ENCODE data around the gene KDSR.
"Not testable (repeated sequence)": the region's sequence is repeated elsewhere in the genome, so short reads cannot be mapped to it uniquely, and the experiment has no call there.

KDSR gene

DNA sequence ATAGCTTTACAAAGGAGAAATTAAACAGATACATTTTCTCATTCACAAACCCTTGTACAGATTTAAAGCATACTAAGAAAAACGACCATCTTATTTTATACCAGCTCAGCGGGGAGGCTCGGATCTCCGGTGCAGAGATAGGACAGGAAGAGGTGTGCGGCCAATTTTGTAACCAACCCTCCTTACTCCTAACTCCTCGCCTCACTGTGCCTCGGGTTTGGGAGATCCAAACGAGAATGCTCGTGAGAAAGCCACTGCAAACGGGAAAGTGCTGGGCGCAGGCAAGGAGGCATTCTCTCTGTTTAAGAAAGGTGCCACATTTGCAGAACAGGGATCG, 1.2 kb downstream of the KDSR start:
- peak in 1 of 2 experiments; percentile 42 for DNase-seq

DNA sequence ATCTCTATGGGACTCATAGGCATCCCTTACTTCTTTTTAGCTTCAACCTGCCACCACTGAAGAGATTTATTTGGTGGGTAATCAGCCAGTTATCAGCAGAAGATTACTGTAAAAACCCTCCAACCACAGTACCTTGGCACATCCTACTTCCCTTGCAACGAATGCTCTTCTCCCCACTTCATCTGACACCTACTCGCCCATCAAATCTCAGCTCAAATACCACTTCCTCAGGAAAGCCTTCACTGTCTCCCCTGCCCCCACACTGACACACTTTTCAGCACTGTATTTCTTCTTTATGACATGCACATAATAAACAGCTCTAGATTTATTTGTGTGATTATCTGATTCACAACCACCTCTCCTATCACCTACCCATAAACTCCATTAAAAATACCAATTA, 3.1 kb downstream of the KDSR start:
- DNase-seq: no peak

DNA sequence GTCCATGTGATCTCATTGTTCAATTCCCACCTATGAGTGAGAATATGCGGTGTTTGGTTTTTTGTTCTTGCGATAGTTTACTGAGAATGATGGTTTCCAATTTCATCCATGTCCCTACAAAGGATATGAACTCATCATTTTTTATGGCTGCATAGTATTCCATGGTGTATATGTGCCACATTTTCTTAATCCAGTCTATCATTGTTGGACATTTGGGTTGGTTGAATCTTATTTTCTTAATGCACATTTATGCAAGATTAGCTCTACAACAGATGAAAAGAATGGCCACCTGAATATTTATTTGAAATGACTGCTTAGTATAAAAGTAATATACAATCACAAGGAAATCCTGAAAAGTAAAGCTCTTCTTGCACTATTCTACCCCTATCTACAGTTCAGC, 3.6 kb downstream of the KDSR start:
- not testable (repeated sequence) for DNase-seq

DNA sequence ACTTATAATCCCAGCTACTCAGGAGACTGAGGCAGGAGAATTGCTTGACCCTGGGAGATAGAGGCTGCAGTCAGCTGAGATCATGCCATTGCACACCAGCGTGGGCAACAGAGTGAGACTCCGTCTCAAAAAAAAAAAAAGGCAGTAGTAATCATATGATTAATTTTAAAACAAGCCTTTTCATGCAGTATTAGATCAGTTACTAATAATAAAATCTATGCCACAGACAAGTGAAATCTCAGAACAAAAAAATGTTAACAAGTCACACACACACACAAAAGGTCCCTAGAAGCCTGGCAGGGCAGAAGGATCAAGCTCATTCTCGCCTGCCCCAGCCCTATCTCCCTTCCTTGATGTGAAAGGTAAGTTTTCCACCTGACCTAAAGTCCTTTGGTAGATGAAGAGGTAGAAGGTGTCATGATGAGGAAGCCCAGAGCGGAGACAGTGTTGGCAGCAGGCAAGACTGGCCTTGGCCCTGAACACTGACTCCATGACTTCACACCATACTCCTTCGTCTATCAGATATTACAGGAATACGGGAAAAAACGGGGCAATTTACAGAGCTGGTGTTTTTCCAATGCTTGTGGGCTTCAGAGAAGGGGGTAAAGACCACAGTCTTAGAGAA, 10.6 kb downstream of the KDSR start:
- DNase-seq: no peak

DNA sequence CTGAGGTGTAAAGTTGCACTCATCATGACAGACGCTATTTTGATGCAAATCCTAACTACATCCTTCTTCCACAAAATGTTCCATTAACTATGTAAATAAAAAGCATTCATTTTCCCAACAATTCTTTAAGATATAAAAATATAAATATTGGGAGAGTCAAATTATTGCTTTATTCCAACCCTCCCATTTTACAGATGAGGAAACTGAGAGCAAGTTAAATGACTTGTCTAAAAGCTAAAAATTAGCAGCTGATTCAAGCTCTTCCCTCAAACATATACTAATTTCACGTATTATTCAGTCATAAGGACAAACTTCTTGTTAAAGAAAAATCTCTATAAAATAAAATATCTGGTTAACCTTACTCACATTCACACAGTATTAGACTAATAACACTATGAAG, 16.8 kb downstream of the KDSR start:
- DNase-seq: no peak

DNA sequence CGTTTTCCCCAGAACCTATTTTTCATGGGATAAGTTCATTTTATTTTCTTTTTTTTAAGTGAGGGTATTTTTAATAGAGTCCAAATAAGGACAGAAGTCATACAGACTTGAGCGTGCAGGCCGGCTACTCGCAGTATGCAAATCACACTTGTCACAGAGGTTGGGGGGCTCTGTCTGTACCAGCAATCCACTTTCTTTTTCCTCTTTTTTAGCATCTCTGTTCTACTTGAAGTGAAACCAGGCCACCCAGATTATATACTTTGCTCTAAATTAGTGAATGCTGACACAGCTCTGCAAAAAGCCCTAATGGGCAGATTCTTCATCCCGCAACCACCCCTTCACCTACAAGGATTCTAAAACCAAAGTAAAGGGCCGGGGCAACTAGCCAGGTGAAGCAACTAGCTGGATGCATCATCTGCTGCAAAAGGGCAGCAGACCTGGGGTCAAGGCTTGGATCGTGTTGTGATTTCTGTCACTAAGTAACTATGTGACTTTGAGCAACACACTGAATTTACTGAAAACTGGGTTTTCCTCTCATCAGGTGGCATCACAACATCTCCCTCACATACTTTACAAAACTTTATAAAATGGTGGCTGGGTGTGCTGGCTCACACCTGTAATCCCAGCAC, 18.4 kb downstream of the KDSR start:
- no peak for DNase-seq

DNA sequence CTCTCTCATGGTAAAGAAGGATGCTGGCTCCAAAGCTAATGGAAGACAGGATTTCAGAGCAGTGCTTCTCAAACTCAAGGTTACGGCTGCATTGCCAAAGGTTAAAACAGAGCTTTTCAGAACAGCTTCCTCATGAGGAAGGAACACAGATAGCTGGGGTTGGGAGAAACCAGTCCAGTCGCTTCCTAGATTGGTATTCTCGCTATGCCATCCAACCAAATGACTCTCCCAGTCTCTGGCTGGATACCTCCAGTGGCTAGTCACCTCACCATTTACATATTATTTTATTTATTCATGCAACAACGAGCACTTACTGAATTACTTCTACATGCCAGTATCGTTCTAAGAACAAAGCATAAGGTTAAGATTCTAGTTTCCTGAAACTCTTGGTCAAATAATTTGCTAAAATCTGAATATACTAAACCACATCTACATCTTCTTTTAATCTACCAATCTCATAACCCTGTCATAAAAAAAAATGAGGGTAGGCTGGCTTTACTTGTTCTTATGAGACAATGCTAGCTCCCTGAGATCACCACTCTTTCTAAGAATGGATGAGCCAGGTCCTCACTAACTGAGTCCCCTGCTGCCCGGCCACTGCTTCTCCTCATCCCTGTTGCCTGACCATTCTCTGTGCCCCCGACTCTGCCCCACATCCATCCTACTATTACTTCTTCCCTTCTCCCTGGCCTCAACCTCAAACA, 20.4 kb downstream of the KDSR start:
- no peak for DNase-seq

DNA sequence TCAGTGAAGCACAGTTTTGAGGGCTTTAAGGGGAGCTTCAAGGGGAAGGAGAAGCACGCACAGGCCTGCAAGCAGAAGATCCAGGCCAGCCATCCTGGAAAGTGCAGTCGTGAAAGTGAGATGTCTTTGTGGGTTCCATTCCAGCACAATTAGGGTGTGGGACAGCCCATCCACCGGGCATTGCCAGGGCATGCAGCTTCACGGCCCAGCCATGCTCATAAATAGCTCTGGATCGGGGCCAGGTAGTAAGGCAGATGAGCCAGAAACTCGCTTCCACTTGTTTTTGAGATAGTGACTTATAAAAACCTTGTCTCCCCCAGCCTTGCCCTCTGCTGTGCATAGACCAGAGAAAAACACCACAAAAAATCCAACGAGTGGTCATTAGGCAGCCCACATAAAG, 21.0 kb downstream of the KDSR start:
- no peak for DNase-seq

DNA sequence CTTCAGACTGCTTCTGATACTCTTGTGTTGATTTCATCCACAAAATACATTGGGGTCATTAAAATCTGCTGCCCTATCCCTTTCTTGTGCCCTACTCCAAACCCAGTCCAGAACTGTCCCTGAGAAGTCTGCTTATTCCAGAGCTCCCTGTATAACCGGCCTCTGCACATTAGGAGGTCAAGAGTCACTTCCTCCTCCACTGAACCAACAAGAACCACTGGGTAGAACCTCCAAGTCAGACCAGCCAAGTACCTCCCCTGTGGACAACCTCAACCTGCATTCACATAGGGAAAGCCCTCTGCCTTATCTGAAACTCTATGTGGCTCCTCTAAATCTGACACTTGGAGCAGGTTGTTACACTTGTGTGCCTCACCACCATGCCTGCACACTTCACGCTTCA, 22.1 kb downstream of the KDSR start:
- DNase-seq: no peak

DNA sequence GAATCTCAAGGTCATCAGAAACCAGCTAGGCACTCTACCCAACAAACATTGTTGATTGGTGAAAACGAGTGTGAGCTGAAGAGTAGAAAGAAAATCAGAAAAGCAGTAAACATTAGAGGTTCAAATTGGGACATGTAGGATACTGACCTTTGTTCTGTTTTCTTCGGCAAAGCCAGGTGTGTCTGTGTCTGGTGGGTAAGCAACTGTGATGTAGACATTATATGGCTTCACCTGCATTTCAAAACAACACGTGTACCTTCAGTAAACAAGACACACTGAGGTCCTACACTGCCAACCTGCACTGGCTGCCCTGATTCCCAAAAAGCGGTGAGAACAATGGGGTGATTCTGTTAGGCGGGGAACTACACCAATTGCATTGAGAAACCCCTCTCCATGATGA, 22.7 kb downstream of the KDSR start:
- DNase-seq: no peak

DNA sequence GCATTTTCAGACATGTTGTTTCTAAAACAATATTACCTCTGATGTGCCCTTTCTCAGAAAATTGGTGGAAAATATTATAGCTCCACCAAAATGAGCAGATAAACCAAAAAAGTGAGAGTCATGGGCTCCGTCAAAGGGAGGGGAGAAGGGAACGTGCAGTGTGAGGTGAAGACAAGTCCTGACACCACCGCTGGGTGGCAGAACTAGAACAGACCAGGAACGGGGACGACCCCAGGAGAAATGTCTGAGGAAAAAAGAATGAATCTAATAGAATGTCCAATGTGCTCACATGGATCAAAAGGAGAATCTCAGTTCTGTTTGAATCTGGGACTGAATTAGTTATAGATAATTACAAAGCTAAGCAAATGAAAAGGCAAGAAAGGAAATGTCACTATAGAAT, 24.8 kb downstream of the KDSR start:
- peak in 1 of 2 experiments; percentile 27 for DNase-seq

DNA sequence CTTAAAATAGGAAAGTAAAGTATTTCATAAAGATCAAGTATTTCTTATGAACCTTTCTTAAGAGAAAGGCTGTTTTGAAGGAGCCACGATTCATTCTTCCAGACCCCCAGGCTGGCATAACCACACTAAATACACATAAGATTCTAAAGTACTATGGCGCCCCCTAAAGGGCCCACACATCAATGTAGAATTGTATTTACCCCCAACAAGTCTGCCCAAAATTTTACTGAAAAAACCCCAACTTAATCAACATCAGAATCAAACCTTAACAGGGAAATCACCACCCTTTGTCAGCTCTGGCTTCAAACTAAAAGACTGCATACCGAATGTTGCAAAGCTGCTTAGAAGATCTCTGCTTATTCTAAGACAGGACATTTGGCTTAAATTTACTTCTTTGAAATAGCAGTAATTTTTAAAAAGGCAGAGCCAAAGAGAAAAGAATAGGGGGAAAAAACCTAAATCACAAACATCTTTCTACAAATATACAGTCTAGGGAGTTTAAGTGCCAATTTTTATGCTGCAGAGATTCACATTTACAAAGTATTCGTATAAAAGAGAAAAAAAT, 27.0 kb downstream of the KDSR start:
- peak; percentile 32 to 57 for DNase-seq

DNA sequence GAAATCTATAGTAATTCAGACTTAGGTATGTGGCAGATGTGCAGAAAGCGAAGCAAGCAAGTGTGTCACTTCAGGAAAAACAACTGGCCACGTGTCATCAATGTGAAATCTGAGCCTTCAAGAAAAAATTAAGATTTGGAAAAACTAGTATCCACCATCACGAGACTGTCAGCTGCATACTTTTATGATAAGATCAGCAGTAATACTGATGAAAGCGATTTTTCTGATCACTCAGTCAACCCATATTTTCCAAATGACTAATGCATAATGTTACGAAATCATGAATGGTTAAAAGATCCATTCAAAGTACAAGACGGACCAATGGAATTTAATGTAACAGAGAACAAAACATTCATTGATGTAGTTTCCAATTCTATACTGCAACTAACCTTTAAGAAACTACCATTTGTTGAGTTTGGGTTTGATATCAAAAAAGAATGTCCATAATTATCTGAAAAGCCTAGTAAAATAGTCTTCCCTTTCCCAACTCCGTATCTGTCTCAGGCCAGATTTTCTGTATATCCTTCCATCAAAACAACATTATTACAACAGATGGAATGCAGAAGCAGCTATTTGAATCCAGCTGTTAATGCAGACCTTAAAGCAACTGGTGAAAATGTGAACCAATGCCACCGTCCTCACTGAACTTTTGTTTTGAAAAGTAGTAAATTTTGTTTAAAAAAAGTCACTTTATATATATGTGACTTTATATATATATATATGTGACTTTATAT, 30.5 kb downstream of the KDSR start:
- DNase-seq: no peak

DNA sequence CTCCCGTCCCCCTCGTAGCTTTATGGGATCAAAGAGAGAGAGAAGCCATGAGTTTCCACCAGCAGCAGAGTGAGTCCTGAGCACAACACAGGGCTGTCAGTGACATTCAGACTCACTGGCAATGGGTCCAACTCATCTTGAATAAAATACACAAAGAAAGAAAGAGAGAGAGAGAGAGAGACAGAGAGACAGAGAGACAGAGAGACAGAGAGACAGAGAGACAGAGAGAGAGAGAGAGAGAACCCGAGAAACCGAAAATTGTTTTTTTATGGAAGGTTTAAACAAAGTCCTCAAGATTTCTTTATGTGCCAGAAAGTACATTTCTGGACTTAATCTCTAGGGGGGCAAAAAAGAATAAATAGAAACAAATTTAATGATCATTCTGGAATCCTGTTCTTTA, 35.9 kb downstream of the KDSR start:
- no peak for DNase-seq

DNA sequence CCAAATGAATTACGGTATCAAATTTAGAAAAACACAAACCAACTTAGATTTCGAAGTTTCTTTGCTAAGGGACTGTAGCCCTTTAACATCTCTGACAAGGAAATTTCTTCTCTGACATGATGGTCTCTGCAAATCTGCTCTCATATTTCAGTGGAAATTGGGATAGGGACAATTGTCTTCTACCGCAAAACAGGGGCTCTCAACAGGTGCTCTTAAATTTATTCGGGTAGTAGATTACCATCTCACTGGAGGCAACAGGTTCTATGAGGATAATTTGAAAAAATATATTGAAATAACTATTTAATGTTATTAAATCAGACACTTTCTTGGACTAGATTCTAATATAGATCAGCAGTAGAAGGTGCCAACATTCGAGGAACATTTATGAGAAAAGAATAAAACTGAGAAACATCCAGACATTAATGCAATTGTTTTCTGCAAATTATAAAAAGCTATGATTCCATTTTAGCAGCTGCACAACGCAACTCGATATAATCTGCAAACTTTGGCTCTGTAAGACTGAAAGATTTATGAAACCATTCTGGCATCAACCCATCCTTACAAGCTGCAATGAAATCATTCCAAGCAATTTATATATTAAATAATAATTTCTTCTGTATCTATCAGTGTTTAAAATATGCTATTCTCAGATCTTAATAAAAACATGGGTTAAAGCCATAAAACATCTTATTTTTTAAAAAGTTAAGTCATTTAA, 37.4 kb downstream of the KDSR start:
- no peak for DNase-seq

DNA sequence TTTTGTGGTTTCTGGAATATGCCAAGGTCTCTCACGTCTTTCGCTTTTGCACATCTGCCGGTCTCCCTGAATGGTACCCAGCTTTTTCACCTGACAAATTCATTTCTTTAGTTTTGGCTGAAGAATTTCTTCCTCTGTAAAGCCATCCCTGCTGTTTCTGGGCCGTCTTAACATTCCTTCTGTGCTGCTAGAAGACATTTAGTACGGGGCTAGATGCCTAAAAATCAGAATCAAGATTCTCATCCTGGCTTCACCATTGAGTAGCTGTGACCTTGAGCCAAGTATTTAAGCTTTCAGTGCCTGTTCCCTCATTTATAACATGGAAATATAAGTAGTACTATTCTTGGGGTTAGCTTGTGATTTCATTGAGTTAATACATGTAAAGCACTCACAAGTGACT, 41.0 kb downstream of the KDSR start:
- no peak for DNase-seq

DNA sequence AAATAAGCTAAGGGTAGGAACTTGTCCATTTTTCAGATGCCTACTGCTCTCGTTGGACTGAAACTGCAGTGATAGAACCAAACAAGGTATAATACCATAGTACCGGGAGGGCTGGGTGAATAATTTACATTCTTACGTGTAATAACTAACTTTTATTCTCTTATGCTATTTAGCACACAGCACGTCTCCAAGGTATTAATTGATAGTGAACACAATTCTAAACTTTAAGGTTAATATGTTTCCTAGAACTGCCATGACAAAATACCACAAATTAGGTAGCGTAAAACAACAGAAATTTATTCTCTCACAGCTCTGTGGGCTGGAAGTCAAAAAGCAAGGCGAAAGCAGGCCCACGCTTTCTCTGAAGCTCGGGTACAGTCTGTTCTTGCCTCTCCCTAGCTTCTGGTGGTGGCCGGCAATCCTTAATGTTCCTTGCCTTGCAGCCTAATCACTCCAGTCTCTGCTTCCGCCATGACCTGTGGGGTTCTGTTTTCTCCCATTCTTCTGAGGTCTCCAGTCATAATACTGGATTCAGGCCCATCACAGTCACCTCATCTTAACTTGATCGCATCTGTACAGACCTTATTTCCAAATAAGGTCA, 41.8 kb downstream of the KDSR start:
- no peak for DNase-seq

DNA sequence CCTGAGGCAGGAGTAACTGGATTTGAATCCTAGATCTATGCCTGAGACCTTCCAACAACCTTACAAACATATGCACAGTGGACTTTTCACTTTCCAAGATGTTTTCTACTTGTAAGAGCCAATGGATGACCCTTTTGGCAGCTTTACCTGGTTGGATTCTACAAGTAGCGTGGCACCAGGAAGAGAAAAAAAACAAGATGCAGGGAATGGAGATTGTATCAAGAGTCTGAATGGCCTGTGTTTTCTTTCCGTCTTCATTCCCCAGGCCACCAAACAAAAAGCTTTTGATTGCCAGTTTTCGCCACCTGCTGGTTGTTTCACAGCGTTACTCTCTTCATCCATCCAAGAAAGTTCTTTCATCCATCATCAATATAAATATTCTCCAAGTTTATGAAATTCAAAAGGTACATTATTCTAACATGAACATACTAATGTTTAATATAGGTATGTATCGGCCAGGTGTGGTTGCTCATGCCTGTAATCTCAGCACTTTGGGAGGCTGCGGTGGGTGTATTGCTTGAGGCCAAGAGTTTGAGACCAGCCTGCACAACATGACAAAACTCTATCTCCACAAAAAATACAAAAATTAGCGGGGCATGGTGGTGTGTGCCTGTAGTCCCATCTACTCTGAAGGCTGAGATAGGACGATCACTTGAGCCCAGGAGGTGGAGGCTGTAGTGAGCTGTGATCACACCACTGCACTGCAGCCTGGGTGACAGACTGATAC, 43.9 kb downstream of the KDSR start:
- peak; percentile 19 to 64 for DNase-seq

DNA sequence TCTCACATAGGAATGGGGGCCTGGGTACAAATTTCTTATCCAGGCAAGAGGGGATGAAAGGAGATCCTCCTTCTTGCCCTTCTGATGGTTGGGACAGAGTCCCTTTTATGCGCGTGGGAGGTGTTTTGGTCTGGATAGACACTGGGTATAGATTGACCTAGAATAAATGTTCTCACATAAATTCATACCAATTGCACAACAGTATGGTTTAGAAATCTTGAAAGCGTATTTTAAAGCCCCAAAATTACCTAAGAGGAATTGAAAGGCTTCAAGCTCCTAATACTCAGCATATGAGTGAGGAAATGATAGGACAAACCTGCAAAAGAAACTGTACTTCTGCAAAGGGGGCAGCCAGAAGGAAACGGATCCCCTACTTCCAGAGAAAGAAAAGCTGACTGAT, 44.8 kb downstream of the KDSR start:
- DNase-seq: no peak

DNA sequence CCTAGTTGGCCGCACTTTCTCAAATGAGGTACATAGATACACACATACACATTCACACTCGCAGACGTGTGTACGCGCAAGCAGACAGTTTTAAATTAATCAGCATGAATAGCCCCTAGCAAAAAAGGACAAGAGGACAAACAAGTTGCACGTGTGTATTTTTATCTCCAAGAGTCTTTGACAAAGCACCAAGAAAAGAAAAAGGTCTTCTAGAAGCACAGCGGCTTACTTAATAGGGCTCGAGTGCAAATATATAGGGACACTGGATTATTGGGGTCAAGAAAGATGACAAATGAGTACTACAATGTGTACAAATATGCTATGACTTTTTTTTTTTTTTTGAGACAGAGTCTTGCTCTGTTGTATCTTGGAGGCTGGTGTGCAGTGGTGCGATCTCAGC, 45.7 kb downstream of the KDSR start:
- no peak for DNase-seq

DNA sequence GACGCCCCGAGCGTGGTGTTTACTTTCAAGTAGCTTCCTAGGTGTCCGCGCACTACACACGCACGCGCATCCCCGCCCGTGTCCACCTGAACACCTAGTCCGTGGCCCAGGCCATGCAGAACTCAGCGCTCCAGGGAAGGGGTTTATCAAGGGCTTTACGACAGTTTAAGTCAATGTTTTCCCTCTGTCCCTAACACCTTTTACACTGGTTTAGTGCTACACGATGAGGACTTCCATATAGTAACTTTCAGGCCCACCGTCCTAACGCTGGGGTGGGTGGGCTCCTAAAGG, 46.1 kb downstream of the KDSR start:
- DNase-seq: no peak
